Stomach (tissue), 4 donors: ENCODE results near the gene TMIE.

Experiments used
- EP300 ChIP-seq: sonication (generic); formaldehyde crosslinking; IDR thresholded peaks from one replicate; pipeline ENCODE4 v1.6.1; 2017; ENCODE audit warnings: antibody characterized with exemption
- POLR2A ChIP-seq, 4 donors: fragments of 450-650 bp; IDR thresholded peaks; one replicate each; pipeline ENCODE4 v1.6.1; 2016; ENCODE audit warnings: antibody characterized with exemption in 4 of 4, control low read depth in 2 of 4, mild to moderate bottlenecking in 1 of 4, moderate library complexity in 1 of 4
- POLR2AphosphoS5 ChIP-seq, 3 donors: sonication (generic); formaldehyde crosslinking; IDR thresholded peaks; one replicate each; pipeline ENCODE4 v1.6.1; 2016; ENCODE audit warnings: antibody characterized with exemption in 3 of 3
- TF ChIP-seq, protein P1 (sequence below), 7 experiments: fragments of 450-650 bp in 4 of 7; fragments of 200-600 bp in 3 of 7; sonication (generic) in 3 of 7; IDR thresholded peaks; one replicate each; pipeline ENCODE4 v1.5.1; 2016 to 2019; ENCODE audit warnings: antibody characterized with exemption in 7 of 7, control low read depth in 2 of 7, mild to moderate bottlenecking in 1 of 7

- no peak for TF ChIP-seq POLR2AphosphoS5 (IDR thresholded peaks at IDR 0.05)
- TF ChIP-seq EP300: no peak
- TF ChIP-seq, protein P1, sequence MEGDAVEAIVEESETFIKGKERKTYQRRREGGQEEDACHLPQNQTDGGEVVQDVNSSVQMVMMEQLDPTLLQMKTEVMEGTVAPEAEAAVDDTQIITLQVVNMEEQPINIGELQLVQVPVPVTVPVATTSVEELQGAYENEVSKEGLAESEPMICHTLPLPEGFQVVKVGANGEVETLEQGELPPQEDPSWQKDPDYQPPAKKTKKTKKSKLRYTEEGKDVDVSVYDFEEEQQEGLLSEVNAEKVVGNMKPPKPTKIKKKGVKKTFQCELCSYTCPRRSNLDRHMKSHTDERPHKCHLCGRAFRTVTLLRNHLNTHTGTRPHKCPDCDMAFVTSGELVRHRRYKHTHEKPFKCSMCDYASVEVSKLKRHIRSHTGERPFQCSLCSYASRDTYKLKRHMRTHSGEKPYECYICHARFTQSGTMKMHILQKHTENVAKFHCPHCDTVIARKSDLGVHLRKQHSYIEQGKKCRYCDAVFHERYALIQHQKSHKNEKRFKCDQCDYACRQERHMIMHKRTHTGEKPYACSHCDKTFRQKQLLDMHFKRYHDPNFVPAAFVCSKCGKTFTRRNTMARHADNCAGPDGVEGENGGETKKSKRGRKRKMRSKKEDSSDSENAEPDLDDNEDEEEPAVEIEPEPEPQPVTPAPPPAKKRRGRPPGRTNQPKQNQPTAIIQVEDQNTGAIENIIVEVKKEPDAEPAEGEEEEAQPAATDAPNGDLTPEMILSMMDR (IDR thresholded peaks at IDR 0.05): no peak
- no peak for TF ChIP-seq POLR2A (IDR thresholded peaks at IDR 0.05)
Observed at GRCh38 chr3:46680298-46680826, 20.8 kb upstream of the TMIE start.
